GM12878 (cell line): ENCODE measurements around the gene SPDYE17. TPM values are rescaled to one million over a fixed set of nuclear protein-coding genes. Genes with fewer than 3 reads are reported as not detected.
A peak's percentile ranks its signal among the peaks of the same experiment; 100 is the strongest.
"Not testable (repeated sequence)": the region's sequence is repeated elsewhere in the genome, so short reads cannot be mapped to it uniquely, and the experiment has no call there.

ENCODE experiments used
- ATAC-seq: fragments of 200-7000 bp; cut with Tn5 transposase; 3 replicates; pipeline ENCODE4 v1.9.1; 2020; ENCODE audit warnings: mild to moderate bottlenecking, moderate library complexity
- BruUV-seq: library from RNA; stranded (reverse); fragments of 400-500 nt; replicated peaks from 2 replicates; lab custom pipeline; 2021; lab: Mats Ljungman, UMichigan
- CTCF ChIA-PET: fragments of 300-600 bp; sonication (Branson Sonifier 250); formaldehyde crosslinking; extraction: SDS; loops from one replicate; lab custom pipeline; 2021; ENCODE audit warnings: inconsistent platforms; lab: Yijun Ruan, JAX
- POLR2A ChIA-PET: fragments of 350-600 bp; formaldehyde crosslinking; extraction: SDS; loops from one replicate; lab custom pipeline; 2021; ENCODE audit warnings: inconsistent platforms; lab: Charles Lee
- RAD21 ChIA-PET: fragments of 300-600 bp; sonication (Branson Sonifier 250); formaldehyde crosslinking; loops from one replicate; lab custom pipeline; 2023; ENCODE audit warnings: antibody characterized with exemption; ENCODE audit not compliant: unreplicated experiment; lab: Charles Lee
- SMC1A ChIA-PET: fragments of 300-600 bp; sonication (Branson Sonifier 250); formaldehyde crosslinking; loops from one replicate; lab custom pipeline; 2023; ENCODE audit not compliant: unreplicated experiment, uncharacterized antibody; lab: Charles Lee
- DNase-seq: peaks from one replicate; pipeline ENCODE4 v3.0.0-alpha.2; 2011; ENCODE audit warnings: low read depth, low spot score
- FAIRE-seq: peaks from 3 replicates; lab custom pipeline; 2011; peaks lifted over from hg19 to GRCh38; lab: Jason Lieb, UNC
- H2AFZ ChIP-seq: 2 replicates; pipeline ENCODE4 v1.6.0; 2011; ENCODE audit warnings: low read depth, low read length, control low read depth; ENCODE audit not compliant: control insufficient read depth
- H3K27ac ChIP-seq: 2 replicates; pipeline ENCODE4 v1.5.1; 2011; ENCODE audit warnings: control low read depth; ENCODE audit not compliant: control insufficient read depth, insufficient read depth
- H3K27me3 ChIP-seq, 2 experiments: replicated peaks in 1 of 2; 2 replicates each; pipeline versions ENCODE4 v1.6.0 to v1.6.1; 2011; ENCODE audit warnings: low read length in 1 of 2; ENCODE audit not compliant: control insufficient read depth in 2 of 2, insufficient read depth in 2 of 2
- H3K36me3 ChIP-seq, 2 experiments: 2 replicates each; pipeline ENCODE4 v1.5.1; 2011; ENCODE audit warnings: low read length in 1 of 2; ENCODE audit not compliant: control insufficient read depth in 2 of 2, insufficient read depth in 2 of 2
- H3K4me1 ChIP-seq: 2 replicates; pipeline ENCODE4 v1.6.1; 2011; ENCODE audit warnings: mild to moderate bottlenecking, low read length, moderate library complexity, mixed read lengths; ENCODE audit not compliant: control insufficient read depth, insufficient read depth
- H3K4me2 ChIP-seq: 2 replicates; pipeline ENCODE4 v1.6.0; 2011; ENCODE audit warnings: control low read depth; ENCODE audit not compliant: control insufficient read depth, insufficient read depth
- H3K4me3 ChIP-seq: fragments of 200-600 bp; sonication (generic); 2 replicates; pipeline ENCODE4 v1.5.1; 2016
- H3K79me2 ChIP-seq: 2 replicates; pipeline ENCODE4 v1.6.0; 2011; ENCODE audit warnings: low read length; ENCODE audit not compliant: control insufficient read depth, insufficient read depth
- H3K9ac ChIP-seq: 2 replicates; pipeline ENCODE4 v1.8.0; 2011; ENCODE audit warnings: low read length, control low read depth, mixed read lengths; ENCODE audit not compliant: control insufficient read depth, insufficient read depth
- H3K9me3 ChIP-seq: replicated peaks from 3 replicates; pipeline ENCODE4 v1.5.1; 2011; ENCODE audit warnings: mild to moderate bottlenecking, low read length; ENCODE audit not compliant: control insufficient read depth, insufficient read depth
- H4K20me1 ChIP-seq: 2 replicates; pipeline ENCODE4 v1.6.0; 2011; ENCODE audit not compliant: control insufficient read depth, insufficient read depth
- WGBS: methylation state at CpG from one replicate; pipeline ENCODE4 v1.1.6; 2016; ENCODE audit warnings: low lambda C conversion rate; ENCODE audit not compliant: insufficient replicate concordance, insufficient coverage; ENCODE audit errors: missing lambda C conversion rate; 5-methylcytosine and 5-hydroxymethylcytosine counted together
- in situ Hi-C: fragments of 300-500 bp; cut with MboI; formaldehyde crosslinking; loops from 9 replicates; pipeline ENCODE4 v1.14.3; 2018; ENCODE audit warnings: mixed read lengths
- intact Hi-C: fragments of 100-400 bp; cut with micrococcal nuclease; formaldehyde crosslinking; loops from one replicate; pipeline ENCODE4 v1.14.2; 2022; ENCODE audit not compliant: unreplicated experiment
- polyA plus RNA-seq, 11 experiments: library from polyadenylated mRNA; depleted of rRNA in 4 of 11; unstranded in 6 of 11; stranded (reverse) in 5 of 11; fragments of >200 nt; fragmentation: Nextera tagmentation in 4 of 11; fragmentation: Illumina TruSeq in 1 of 11; extraction: Ambion mirVana in 4 of 11; extraction: Trizol in 1 of 11; gene quantifications; 1 replicate in 1 of 11; 2 replicates in 10 of 11; pipeline versions ENCODE4 v1.2.1 to v1.2.3, GENCODE V29; 2011 to 2016; ENCODE audit warnings: inconsistent platforms in 2 of 11, missing spikeins in 2 of 11, low read depth in 1 of 11
- total RNA-seq, 4 experiments: library from RNA; depleted of rRNA in 3 of 4; stranded (reverse); fragments of >200 nt in 3 of 4; fragmentation: Illumina TruSeq in 1 of 4; extraction: Trizol in 1 of 4; gene quantifications; 2 replicates each; pipeline versions ENCODE4 v1.2.1 to v1.2.3, GENCODE V29; 2013 to 2021

SPDYE17 gene
- total and polyA plus RNA-seq, 10 of the 15 experiments (the other 5 are each of a cell fraction or from before 2014, with no cell fraction given) = not detected

DNA sequence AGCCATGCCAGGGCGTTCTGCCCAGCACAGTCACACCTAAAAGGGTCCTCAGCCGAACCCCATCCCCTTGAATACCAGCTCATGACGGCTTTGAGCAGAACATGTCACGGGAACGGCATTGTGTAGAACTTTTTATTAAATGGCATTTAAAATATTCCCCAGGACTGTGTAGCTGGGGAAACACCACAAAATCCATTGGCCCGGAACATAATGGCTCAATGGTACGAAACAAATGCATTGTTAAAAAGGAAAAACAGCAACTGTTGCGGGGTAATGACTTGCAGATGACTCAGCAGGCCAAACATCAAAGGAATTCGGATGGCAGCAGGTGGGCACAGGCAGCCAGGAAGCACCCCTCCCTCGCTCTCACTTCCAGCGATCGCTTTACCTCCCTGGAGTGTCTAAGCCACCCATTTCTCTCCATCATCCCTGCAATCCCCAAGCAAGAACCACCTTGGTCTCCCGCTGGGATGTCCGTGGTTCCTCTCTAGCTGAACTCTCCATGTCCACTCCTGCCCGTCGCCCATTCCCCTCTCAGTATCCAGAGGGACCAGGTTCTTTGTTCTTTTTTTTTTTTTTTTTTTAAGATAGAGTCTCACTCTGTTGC lies 22.0 kb downstream of the SPDYE17 start:
- intact Hi-C loops, H3K27me3 ChIP-seq, H3K9me3 ChIP-seq, SMC1A ChIA-PET, H3K79me2 ChIP-seq, H3K27ac ChIP-seq, H3K4me1 ChIP-seq, DNase-seq, CTCF ChIA-PET, H3K36me3 ChIP-seq, RAD21 ChIA-PET, H4K20me1 ChIP-seq, H3K9ac ChIP-seq, H3K4me3 ChIP-seq, POLR2A ChIA-PET, ATAC-seq, FAIRE-seq, H3K4me2 ChIP-seq, H2AFZ ChIP-seq: not testable (repeated sequence)
- WGBS = 98% methylated on average over 8 of the region's 16 CpGs
- BruUV-seq = TSS peak; percentile 73
- in situ Hi-C loops = loop anchor here (25.0 kb wide), 1 partner anchor 498 kb away; the partner anchor contains the start of gene UPK3B

DNA sequence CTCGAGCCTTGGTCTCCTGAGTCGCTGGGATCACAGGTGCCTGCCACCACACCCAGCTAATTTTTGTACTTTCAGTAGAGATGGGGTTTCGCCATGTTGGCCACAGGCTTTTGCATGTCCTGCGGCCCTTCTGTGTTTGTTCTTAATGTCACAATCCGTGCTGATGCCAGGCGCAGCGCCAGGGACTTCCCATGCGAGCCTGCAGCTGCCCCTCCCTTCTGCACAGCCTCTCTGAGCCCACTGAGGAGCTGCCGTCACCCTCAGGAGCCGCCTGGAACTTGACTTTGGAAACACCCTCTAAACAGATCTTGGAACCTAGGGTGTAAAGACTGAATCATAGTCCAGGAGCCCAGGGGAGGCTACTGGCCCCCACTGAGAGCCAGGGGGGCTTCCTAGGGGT lies 24.2 kb downstream of the SPDYE17 start:
- WGBS = 80% methylated on average over 10 of the region's 10 CpGs
- H3K9me3 ChIP-seq, H4K20me1 ChIP-seq, H3K4me2 ChIP-seq, SMC1A ChIA-PET, H3K36me3 ChIP-seq, H3K27me3 ChIP-seq, H3K9ac ChIP-seq, ATAC-seq, CTCF ChIA-PET, H3K4me3 ChIP-seq, intact Hi-C loops, H3K4me1 ChIP-seq, RAD21 ChIA-PET, H3K79me2 ChIP-seq, POLR2A ChIA-PET, DNase-seq, FAIRE-seq, H2AFZ ChIP-seq, BruUV-seq, H3K27ac ChIP-seq: not testable (repeated sequence)
- in situ Hi-C loops = loop anchor here (25.0 kb wide), 1 partner anchor 496 kb away; the partner anchor contains the start of gene UPK3B

DNA sequence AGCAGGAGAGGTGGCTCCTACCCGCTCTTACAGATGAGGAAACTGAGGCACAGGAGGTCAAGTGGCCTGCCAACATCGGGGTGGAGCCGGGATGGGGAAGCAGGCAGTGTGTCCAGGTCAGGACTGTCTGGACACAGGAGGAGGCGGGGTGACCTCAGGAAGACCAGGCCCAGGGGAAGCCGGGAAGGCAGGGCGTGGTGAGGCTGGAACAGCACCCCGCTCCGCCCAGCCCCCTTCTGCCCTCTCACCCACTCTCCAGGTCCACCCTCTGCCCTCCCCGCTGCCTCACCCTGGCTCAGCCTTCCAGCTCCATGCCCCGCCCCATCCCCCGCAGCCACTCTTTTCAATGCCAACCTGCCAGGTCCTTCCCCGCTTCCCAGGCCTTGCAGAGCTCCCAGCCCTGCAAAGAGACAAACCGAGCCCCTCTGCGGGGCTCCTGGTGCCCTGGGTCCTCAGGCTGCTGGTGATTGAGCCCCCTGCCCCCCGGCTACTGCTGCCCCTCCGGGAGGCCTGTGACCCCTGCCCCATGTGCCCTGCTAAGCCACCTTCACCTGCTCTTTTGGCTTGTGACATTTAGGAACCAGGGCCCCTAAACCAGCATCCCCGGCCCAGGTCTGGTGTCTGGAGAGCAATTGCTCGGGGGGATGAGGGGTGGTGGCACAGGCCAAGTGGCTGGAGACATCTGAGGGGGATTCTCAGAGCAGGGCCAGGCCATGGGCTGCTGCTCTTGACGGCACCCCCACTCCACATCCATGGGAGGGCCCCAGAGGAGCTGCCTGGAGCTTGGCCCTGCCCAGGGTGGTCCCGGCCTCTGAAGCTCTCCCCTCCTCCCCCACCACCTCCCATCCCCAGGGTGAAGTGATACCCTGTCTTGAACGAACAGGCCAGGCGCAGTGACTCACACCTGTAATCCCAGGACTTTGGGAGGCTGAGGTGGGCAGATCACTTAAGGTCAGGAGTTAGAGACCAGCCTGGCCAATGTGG lies 25.7 kb downstream of the SPDYE17 start:
- ATAC-seq, BruUV-seq, H3K4me1 ChIP-seq, H3K36me3 ChIP-seq, H2AFZ ChIP-seq, H3K4me3 ChIP-seq, FAIRE-seq, H3K4me2 ChIP-seq, CTCF ChIA-PET, H3K27me3 ChIP-seq, RAD21 ChIA-PET, H3K9me3 ChIP-seq, DNase-seq, SMC1A ChIA-PET, H3K27ac ChIP-seq, H3K79me2 ChIP-seq, H3K9ac ChIP-seq, POLR2A ChIA-PET, intact Hi-C loops, H4K20me1 ChIP-seq: not testable (repeated sequence)
- WGBS = 76% methylated on average over 10 of the region's 22 CpGs
- in situ Hi-C loops = loop anchor here (25.0 kb wide), 1 partner anchor 494 kb away; the partner anchor contains the start of gene UPK3B
